CD4-positive, alpha-beta memory T cell (primary cell): ENCODE results near the gene SERGEF. TPM values are rescaled to one million over a fixed set of nuclear protein-coding genes. Genes with fewer than 3 reads are reported as not detected.

Experiments used
- CTCF ChIA-PET: fragments of 350-600 bp; sonication (Branson Sonifier 250); formaldehyde crosslinking; loops from one replicate; lab custom pipeline; 2021; ENCODE audit warnings: inconsistent platforms; ENCODE audit not compliant: partially characterized antibody; lab: Charles Lee
- POLR2A ChIA-PET: fragments of 350-600 bp; sonication (Branson Sonifier 250); formaldehyde crosslinking; loops from one replicate; lab custom pipeline; 2021; ENCODE audit not compliant: partially characterized antibody; lab: Charles Lee
- DNase-seq, 5 donors: peaks; one replicate each; pipeline versions ENCODE4 v3.0.0 to v3.0.0-alpha.2; 2020 to 2022; ENCODE audit warnings: mixed read lengths in 1 of 5
- H3K27ac ChIP-seq: one replicate; pipeline ENCODE4 v1.7.0; 2013; ENCODE audit warnings: low read depth, low read length
- H3K27me3 ChIP-seq: 2 replicates; pipeline ENCODE4 v1.7.0; 2013; ENCODE audit warnings: mild to moderate bottlenecking, low read length, moderate library complexity; ENCODE audit not compliant: insufficient read depth
- H3K36me3 ChIP-seq: 2 replicates; pipeline ENCODE4 v1.7.0; 2013; ENCODE audit warnings: mild to moderate bottlenecking, low read length, moderate library complexity; ENCODE audit not compliant: insufficient read depth
- H3K4me1 ChIP-seq: 2 replicates; pipeline ENCODE4 v1.7.0; 2013; ENCODE audit warnings: mild to moderate bottlenecking, low read length, moderate library complexity; ENCODE audit not compliant: insufficient read depth
- H3K4me3 ChIP-seq, 2 donors: one replicate each; pipeline ENCODE4 v1.7.0; 2013; ENCODE audit warnings: low read length in 2 of 2, mild to moderate bottlenecking in 1 of 2
- H3K9me3 ChIP-seq, 2 donors: one replicate each; pipeline ENCODE4 v1.7.0; 2013; ENCODE audit warnings: low read length in 2 of 2, control low read depth in 1 of 2; ENCODE audit not compliant: control insufficient read depth in 1 of 2
- H3K27ac Mint-ChIP-seq, 7 donors: one replicate each; pipeline ENCODE4 v1.8.0; 2020 to 2021; ENCODE audit warnings: mixed read lengths in 7 of 7, mild to moderate bottlenecking in 6 of 7, inconsistent platforms in 3 of 7, moderate library complexity in 3 of 7
- H3K27me3 Mint-ChIP-seq, 2 donors: one replicate each; pipeline ENCODE4 v1.8.0; 2020 to 2021; ENCODE audit warnings: mixed read lengths in 2 of 2
- H3K36me3 Mint-ChIP-seq, 2 donors: one replicate each; pipeline ENCODE4 v1.8.0; 2020 to 2021; ENCODE audit warnings: mixed read lengths in 2 of 2, inconsistent platforms in 1 of 2, mild to moderate bottlenecking in 1 of 2
- H3K4me1 Mint-ChIP-seq, 4 donors: one replicate each; pipeline ENCODE4 v1.8.0; 2020 to 2021; ENCODE audit warnings: mixed read lengths in 4 of 4, mild to moderate bottlenecking in 1 of 4
- H3K4me3 Mint-ChIP-seq, 8 donors: one replicate each; pipeline ENCODE4 v1.8.0; 2020 to 2021; ENCODE audit warnings: mixed read lengths in 8 of 8, mild to moderate bottlenecking in 7 of 8, moderate library complexity in 6 of 8, inconsistent platforms in 3 of 8
- H3K9me3 Mint-ChIP-seq, 8 donors: one replicate each; pipeline ENCODE4 v1.8.0; 2020 to 2021; ENCODE audit warnings: mixed read lengths in 8 of 8, mild to moderate bottlenecking in 5 of 8, inconsistent platforms in 3 of 8, moderate library complexity in 1 of 8
- intact Hi-C: fragments of 100-400 bp; cut with micrococcal nuclease; formaldehyde crosslinking; loops from one replicate; pipeline ENCODE4 v1.15.1; 2023
- polyA plus RNA-seq, 2 donors: library from polyadenylated mRNA; unstranded; fragments of 300-500 nt; fragmentation: Illumina TruSeq; gene quantifications; one replicate each; pipeline ENCODE4 v1.2.3, GENCODE V29; 2021
- total RNA-seq, 2 experiments: library from RNA; stranded (reverse); gene quantifications; one replicate each; pipeline ENCODE4 v1.2.3, GENCODE V29; 2021

SERGEF gene
- total and polyA plus RNA-seq, 4 experiments from 2014 or later, result 46.2 to 82.7 (median 63.7) TPM

GRCh38 chr11:18012122-18012905 is 533 bp downstream of the SERGEF start:
- Histone ChIP-seq H3K4me3 (peak overlapping the region in 1 of 2 donors; percentile 94), H3K27ac (peak overlapping the region; percentile 73), H3K36me3 (peaks cover 2% of the 10 kb centered on the region), H3K9me3 (no peaks in the 10 kb centered on the region), H3K27me3 (no peaks in the 10 kb centered on the region), H3K4me1 (peaks cover 19% of the 10 kb centered on the region)
- intact Hi-C loops, result loop anchor here (2.0 to 10.0 kb wide), 4 partner anchors 310 to 1702 kb away; partner anchors contain the start of genes GTF2H1, HPS5, NAV2 and RPS13
- ChIA-PET POLR2A (interaction anchor here (0.8 to 4.0 kb wide), 14 partner anchors 9 to 1711 kb away, joined by 3 to 29 read pairs (median 5); partner anchors contain the start of genes GTF2H1, HPS5, SAAL1 and TSG101), CTCF (interaction anchor here (1.3 to 3.2 kb wide), 3 partner anchors 24 to 103 kb away, joined by 3 to 24 read pairs (median 12); partner anchors contain the start of gene SAAL1)
- Mint-ChIP-seq H3K4me1 (peaks cover 18 to 41% (median 26%) of the 10 kb centered on the region in 4 donors), H3K4me3 (peak overlapping the region; percentile 89 to 98 (median 94)), H3K9me3 (peaks cover 0 to 6% (median 0%) of the 10 kb centered on the region in 8 donors), H3K36me3 (peaks cover 0 to 14% of the 10 kb centered on the region in 2 donors), H3K27ac (peak overlapping the region; percentile 94 to 99 (median 97)), H3K27me3 (no peaks in the 10 kb centered on the region)
- DNase-seq, result peak; percentile 21 to 49 (median 36)

GRCh38 chr11:18011633-18012032 is 1.2 kb downstream of the SERGEF start:
- Mint-ChIP-seq H3K4me3 (peak overlapping the region; percentile 89 to 98 (median 94)), H3K27me3 (no peaks in the 10 kb centered on the region), H3K9me3 (peaks cover 0 to 6% (median 0%) of the 10 kb centered on the region in 8 donors), H3K4me1 (peaks cover 18 to 41% (median 26%) of the 10 kb centered on the region in 4 donors), H3K27ac (peak overlapping the region; percentile 94 to 99 (median 97)), H3K36me3 (peaks cover 2 to 16% of the 10 kb centered on the region in 2 donors)
- DNase-seq, result no peak
- intact Hi-C loops, result loop anchor here (2.0 to 10.0 kb wide), 4 partner anchors 311 to 1703 kb away; partner anchors contain the start of genes GTF2H1, HPS5, NAV2 and RPS13
- H3K9me3 ChIP-seq, result no peaks in the 10 kb centered on the region
- peaks cover 19% of the 10 kb centered on the region for H3K4me1 ChIP-seq
- H3K4me3 ChIP-seq, result peak overlapping the region in 1 of 2 donors; percentile 94
- POLR2A ChIA-PET, result interaction anchor here (1.6 to 4.0 kb wide), 3 partner anchors 11 to 311 kb away, joined by 3 to 29 read pairs (median 6); partner anchors contain the start of genes GTF2H1, HPS5 and SAAL1
- H3K27ac ChIP-seq, result peak overlapping the region; percentile 73
- no peaks in the 10 kb centered on the region for H3K27me3 ChIP-seq
- H3K36me3 ChIP-seq, result peaks cover 6% of the 10 kb centered on the region
- CTCF ChIA-PET, result no interaction called here

GRCh38 chr11:18010977-18011586 is 1.8 kb downstream of the SERGEF start:
- H3K4me1 Mint-ChIP-seq, result peaks cover 19 to 41% (median 26%) of the 10 kb centered on the region in 4 donors
- Histone ChIP-seq H3K9me3 (no peaks in the 10 kb centered on the region), H3K36me3 (peaks cover 8% of the 10 kb centered on the region), H3K27me3 (no peaks in the 10 kb centered on the region), H3K4me1 (peaks cover 19% of the 10 kb centered on the region), H3K4me3 (no peak overlapping the region), H3K27ac (peak overlapping the region; percentile 25)
- POLR2A ChIA-PET, result interaction anchor here (4.0 kb wide), 1 partner anchor 95 kb away, joined by 29 read pairs; the partner anchor contains the start of gene SAAL1
- H3K27me3 Mint-ChIP-seq, result no peaks in the 10 kb centered on the region
- DNase-seq, result peak in 4 of 5 donors; percentile 6 to 22 (median 13)
- intact Hi-C loops, result loop anchor here (5.0 to 10.0 kb wide), 2 partner anchors 934 to 1704 kb away; partner anchors contain the start of genes NAV2 and RPS13
- CTCF ChIA-PET, result interaction anchor here (2.4 kb wide), 1 partner anchor 96 kb away, joined by 19 read pairs; the partner anchor contains the start of gene SAAL1
- peak overlapping the region in 7 of 8 donors; percentile 7 to 98 (median 45) for H3K4me3 Mint-ChIP-seq
- peak overlapping the region; percentile 55 to 99 (median 94) for H3K27ac Mint-ChIP-seq
- peaks cover 0 to 6% (median 0%) of the 10 kb centered on the region in 8 donors for H3K9me3 Mint-ChIP-seq
- peaks cover 6 to 20% of the 10 kb centered on the region in 2 donors for H3K36me3 Mint-ChIP-seq

- Histone ChIP-seq H3K9me3 (no peaks in the 10 kb centered on the region), H3K27ac (peak overlapping the region; percentile 25), H3K4me1 (peaks cover 19% of the 10 kb centered on the region), H3K36me3 (peaks cover 8% of the 10 kb centered on the region), H3K27me3 (no peaks in the 10 kb centered on the region), H3K4me3 (no peak overlapping the region)
- intact Hi-C loops, result loop anchor here (5.0 to 10.0 kb wide), 2 partner anchors 933 to 1705 kb away; partner anchors contain the start of genes NAV2 and RPS13
- peak in 4 of 5 donors; percentile 8 to 26 (median 18) for DNase-seq
- H3K9me3 Mint-ChIP-seq, result peaks cover 0 to 6% (median 0%) of the 10 kb centered on the region in 8 donors
- peak overlapping the region; percentile 0 to 97 (median 88) for H3K27ac Mint-ChIP-seq
- H3K36me3 Mint-ChIP-seq, result peaks cover 12 to 29% of the 10 kb centered on the region in 2 donors
- H3K4me1 Mint-ChIP-seq, result peaks cover 19 to 41% (median 26%) of the 10 kb centered on the region in 4 donors
- H3K27me3 Mint-ChIP-seq, result no peaks in the 10 kb centered on the region
- ChIA-PET POLR2A (interaction anchor here (1.4 kb wide), 1 partner anchor 96 kb away, joined by 7 read pairs; the partner anchor contains the start of gene SAAL1), CTCF (interaction anchor here (0.7 to 2.4 kb wide), 5 partner anchors 33 to 105 kb away, joined by 3 to 19 read pairs (median 3); partner anchors contain the start of gene SAAL1)
- H3K4me3 Mint-ChIP-seq, result peak overlapping the region in 2 of 8 donors; percentile 7 to 39
These were observed 2.7 kb downstream of the SERGEF start for GRCh38 chr11:18010121-18010670.

- Mint-ChIP-seq H3K4me3 (no peak overlapping the region), H3K27me3 (no peaks in the 10 kb centered on the region), H3K27ac (peak overlapping the region in 2 of 7 donors; percentile 39 to 44), H3K36me3 (peaks cover 45 to 51% of the 10 kb centered on the region in 2 donors), H3K4me1 (peaks cover 0 to 6% (median 4%) of the 10 kb centered on the region in 4 donors), H3K9me3 (no peaks in the 10 kb centered on the region)
- Histone ChIP-seq H3K27ac (no peak overlapping the region), H3K36me3 (peaks cover 28% of the 10 kb centered on the region), H3K4me1 (no peaks in the 10 kb centered on the region), H3K27me3 (no peaks in the 10 kb centered on the region), H3K9me3 (no peaks in the 10 kb centered on the region), H3K4me3 (no peak overlapping the region)
- intact Hi-C loops, result no loop called here
- POLR2A ChIA-PET, result no interaction called here
- CTCF ChIA-PET, result interaction anchor here (0.7 to 1.5 kb wide), 4 partner anchors 14 to 101 kb away, joined by 3 to 8 read pairs (median 3); no protein-coding TSS in a partner anchor
- no peak for DNase-seq
These were observed 7.3 kb downstream of the SERGEF start for GRCh38 chr11:18005376-18006129.

- DNase-seq, result no peak
- H3K36me3 Mint-ChIP-seq, result peaks cover 60 to 76% of the 10 kb centered on the region in 2 donors
- ChIA-PET POLR2A (interaction anchor here (1.1 kb wide), 1 partner anchor 104 kb away, joined by 3 read pairs; the partner anchor contains the start of gene SAAL1), CTCF (interaction anchor here (1.0 kb wide), 1 partner anchor 8 kb away, joined by 3 read pairs; no protein-coding TSS in a partner anchor)
- Histone ChIP-seq H3K27ac (no peak overlapping the region), H3K4me3 (no peak overlapping the region), H3K27me3 (no peaks in the 10 kb centered on the region), H3K9me3 (no peaks in the 10 kb centered on the region), H3K36me3 (peaks cover 29% of the 10 kb centered on the region), H3K4me1 (no peaks in the 10 kb centered on the region)
- intact Hi-C loops, result no loop called here
- H3K4me1 Mint-ChIP-seq, result peaks cover 0 to 14% (median 8%) of the 10 kb centered on the region in 4 donors
- no peaks in the 10 kb centered on the region for H3K9me3 Mint-ChIP-seq
- peak overlapping the region in 2 of 7 donors; percentile 18 to 28 for H3K27ac Mint-ChIP-seq
- H3K4me3 Mint-ChIP-seq, result no peak overlapping the region
- H3K27me3 Mint-ChIP-seq, result no peaks in the 10 kb centered on the region
These were observed 11.7 kb downstream of the SERGEF start for GRCh38 chr11:18001191-18001590.
